HG03039 (cell line): ENCODE data around the gene PHF21B.

Experiments
- ATAC-seq: cut with Tn5 transposase; IDR thresholded peaks from one replicate; pipeline ENCODE4 v1.9.1; 2021; ENCODE audit warnings: mild to moderate bottlenecking, moderate library complexity; ENCODE audit not compliant: unreplicated experiment

PHF21B gene

GRCh38 chr22:44992166-44992565, 17.6 kb downstream of the PHF21B start:
- ATAC-seq, result no peak

GRCh38 chr22:44991218-44991617, 18.6 kb downstream of the PHF21B start:
- ATAC-seq, result no peak

- no peak for ATAC-seq
Measured at GRCh38 chr22:44990810-44991209, 19.0 kb downstream of the PHF21B start.

- no peak for ATAC-seq
Measured at GRCh38 chr22:44990328-44990727, 19.5 kb downstream of the PHF21B start.

GRCh38 chr22:44988671-44989070, 21.1 kb downstream of the PHF21B start:
- no peak for ATAC-seq

GRCh38 chr22:44986926-44987325, 22.9 kb downstream of the PHF21B start:
- ATAC-seq, result no peak

- ATAC-seq, result no peak
Measured at GRCh38 chr22:44985906-44986527, 23.8 kb downstream of the PHF21B start.

GRCh38 chr22:44983878-44984482, 25.8 kb downstream of the PHF21B start:
- ATAC-seq, result no peak

- no peak for ATAC-seq
Measured at GRCh38 chr22:44982445-44982844, 27.4 kb downstream of the PHF21B start.

- ATAC-seq, result no peak
Measured at GRCh38 chr22:44981857-44982256, 27.9 kb downstream of the PHF21B start.

GRCh38 chr22:44979154-44979553, 30.7 kb downstream of the PHF21B start:
- ATAC-seq, result no peak

GRCh38 chr22:44975427-44976262, 34.2 kb downstream of the PHF21B start:
- no peak for ATAC-seq

GRCh38 chr22:44974454-44974853, 35.4 kb downstream of the PHF21B start:
- no peak for ATAC-seq

GRCh38 chr22:44973829-44974228, 36.0 kb downstream of the PHF21B start:
- no peak for ATAC-seq

- no peak for ATAC-seq
Measured at GRCh38 chr22:44972363-44973083, 37.3 kb downstream of the PHF21B start.

- ATAC-seq, result no peak
Measured at GRCh38 chr22:44971651-44972362, 38.0 kb downstream of the PHF21B start.

GRCh38 chr22:44970291-44970690, 39.5 kb downstream of the PHF21B start:
- no peak for ATAC-seq

- ATAC-seq, result no peak
Measured at GRCh38 chr22:44969817-44970216, 40.0 kb downstream of the PHF21B start.

- ATAC-seq, result no peak
Measured at GRCh38 chr22:44968736-44969135, 41.1 kb downstream of the PHF21B start.

GRCh38 chr22:44965171-44965570, 44.6 kb downstream of the PHF21B start:
- no peak for ATAC-seq

- no peak for ATAC-seq
Measured at GRCh38 chr22:44964722-44965078, 45.1 kb downstream of the PHF21B start.
